ENCODE measurements around the gene RCOR1. TPM values are rescaled to one million over a fixed set of nuclear protein-coding genes. Genes with fewer than 3 reads are reported as not detected.

The RCOR1 gene
- total and polyA plus RNA-seq, 10 donors, result 3.7 to 30.6 (median 21.1) TPM

GRCh38 chr14:102659797-102660196, 67.3 kb downstream of the RCOR1 start:
- H3K27ac ChIP-seq, result no peak overlapping the region
- H3K4me1 ChIP-seq, result peaks cover 0 to 56% (median 20%) of the 10 kb centered on the region in 6 donors
- DNase-seq, result no peak
- no peaks in the 10 kb centered on the region for H3K9me3 ChIP-seq
- no peaks in the 10 kb centered on the region for H3K27me3 ChIP-seq (replicated peaks in 1 of 7)
- 84 to 88% (median 87%) methylated on average over 4 of the region's 4 CpGs for WGBS, 5 donors
- TF ChIP-seq POLR2A (IDR thresholded peaks at IDR 0.05) (no peak), POLR2AphosphoS5 (IDR thresholded peaks at IDR 0.05) (no peak), CTCF (IDR thresholded peaks at IDR 0.05 in 8 of 11, conservative IDR thresholded peaks at IDR 0.05 in 3 of 11) (no peak)
- H3K4me3 ChIP-seq, result no peak overlapping the region
- intact Hi-C loops (cut with DNase I; ENCODE audit: low total_unique reads), result no loop called here
- H3K36me3 ChIP-seq, result no peaks in the 10 kb centered on the region

GRCh38 chr14:102661614-102662013, 69.2 kb downstream of the RCOR1 start:
- intact Hi-C loops (cut with DNase I; ENCODE audit: low total_unique reads), result no loop called here
- no peaks in the 10 kb centered on the region for H3K27me3 ChIP-seq (replicated peaks in 1 of 7)
- H3K4me1 ChIP-seq, result peaks cover 0 to 46% (median 11%) of the 10 kb centered on the region in 6 donors
- no peak overlapping the region for H3K4me3 ChIP-seq
- H3K9me3 ChIP-seq, result no peaks in the 10 kb centered on the region
- DNase-seq, result no peak
- WGBS, 5 donors, result 94 to 98% (median 97%) methylated on average over 4 of the region's 4 CpGs
- no peak overlapping the region for H3K27ac ChIP-seq
- H3K36me3 ChIP-seq, result no peaks in the 10 kb centered on the region
- TF ChIP-seq CTCF (IDR thresholded peaks at IDR 0.05 in 8 of 11, conservative IDR thresholded peaks at IDR 0.05 in 3 of 11) (no peak), POLR2A (IDR thresholded peaks at IDR 0.05) (no peak), POLR2AphosphoS5 (IDR thresholded peaks at IDR 0.05) (no peak)

GRCh38 chr14:102662636-102663430, 70.4 kb downstream of the RCOR1 start:
- no peaks in the 10 kb centered on the region for H3K36me3 ChIP-seq
- 53 to 85% (median 72%) methylated on average over 7 of the region's 7 CpGs for whole genome bisulfite sequencing, 5 donors
- TF ChIP-seq POLR2AphosphoS5 (IDR thresholded peaks at IDR 0.05) (no peak), CTCF (IDR thresholded peaks at IDR 0.05 in 8 of 11, conservative IDR thresholded peaks at IDR 0.05 in 3 of 11) (no peak), POLR2A (IDR thresholded peaks at IDR 0.05) (no peak)
- H3K4me1 ChIP-seq, result peaks cover 0 to 51% (median 11%) of the 10 kb centered on the region in 6 donors
- H3K27ac ChIP-seq, result peak overlapping the region in 4 of 8 donors; percentile 22 to 55 (median 38)
- no peaks in the 10 kb centered on the region for H3K27me3 ChIP-seq (replicated peaks in 1 of 7)
- intact Hi-C loops (cut with DNase I; ENCODE audit: low total_unique reads), result no loop called here
- no peak overlapping the region for H3K4me3 ChIP-seq
- H3K9me3 ChIP-seq, result no peaks in the 10 kb centered on the region
- DNase-seq, result no peak

- Histone ChIP-seq H3K27me3 (replicated peaks in 1 of 7) (no peaks in the 10 kb centered on the region), H3K9me3 (no peaks in the 10 kb centered on the region), H3K36me3 (no peaks in the 10 kb centered on the region), H3K4me1 (peaks cover 0 to 56% (median 14%) of the 10 kb centered on the region in 6 donors), H3K4me3 (no peak overlapping the region), H3K27ac (peak overlapping the region in 2 of 8 donors; percentile 39 to 55)
- DNase-seq, result no peak
- WGBS, 5 donors, result 76 to 90% (median 79%) methylated on average over 3 of the region's 3 CpGs
- intact Hi-C loops (cut with DNase I; ENCODE audit: low total_unique reads), result no loop called here
- TF ChIP-seq CTCF (IDR thresholded peaks at IDR 0.05 in 8 of 11, conservative IDR thresholded peaks at IDR 0.05 in 3 of 11) (no peak), POLR2A (IDR thresholded peaks at IDR 0.05) (no peak), POLR2AphosphoS5 (IDR thresholded peaks at IDR 0.05) (no peak)
Observed at GRCh38 chr14:102663440-102663839, 71.0 kb downstream of the RCOR1 start.
